HCT116 (cell line): ENCODE data around the gene DRAXIN. TPM values are rescaled to one million over a fixed set of nuclear protein-coding genes. Genes with fewer than 3 reads are reported as not detected.

Source experiments
- ATAC-seq: fragments of 200-7000 bp; cut with Tn5 transposase; 2 replicates; pipeline ENCODE4 v1.9.1; 2020; ENCODE audit warnings: mild to moderate bottlenecking, moderate library complexity
- BruUV-seq: library from RNA; stranded (reverse); fragments of 400-500 nt; replicated peaks from 2 replicates; lab custom pipeline; 2021; lab: Mats Ljungman, UMichigan
- CTCF ChIA-PET: fragments of 300-600 bp; sonication (Branson Sonifier 250); formaldehyde crosslinking; loops from one replicate; lab custom pipeline; 2021; ENCODE audit warnings: antibody characterized with exemption; lab: Charles Lee
- POLR2A ChIA-PET: fragments of 300-600, 350-600 bp; sonication (Branson Sonifier 250); formaldehyde crosslinking; loops from one replicate; lab custom pipeline; 2021; ENCODE audit warnings: antibody characterized with exemption; lab: Charles Lee
- RAD21 ChIA-PET, 2 experiments: fragments of 300-600 bp; sonication (Branson Sonifier 250); formaldehyde crosslinking; loops; one replicate each; lab custom pipeline; 2023; ENCODE audit warnings: low total read pairs in 2 of 2; ENCODE audit not compliant: uncharacterized antibody in 2 of 2, unreplicated experiment in 2 of 2, low non-redundant PET in 1 of 2; lab: Charles Lee
- DNase-seq: peaks from one replicate; pipeline ENCODE4 v3.0.0-alpha.2; 2010; ENCODE audit warnings: low read depth, low spot score
- H2AFZ ChIP-seq: fragments of 200-600 bp; shearing (Covaris generic), sonication (generic); 2 replicates; pipeline ENCODE4 v1.6.1; 2017; ENCODE audit warnings: low read depth, mixed run types, mixed read lengths, antibody characterized with exemption, low read length; ENCODE audit not compliant: poor library complexity, severe bottlenecking
- H3K27ac ChIP-seq: 2 replicates; pipeline ENCODE4 v1.5.1; 2012; ENCODE audit warnings: low read depth, low read length
- H3K27me3 ChIP-seq: fragments of 200-600 bp; sonication (generic); 2 replicates; pipeline ENCODE4 v1.6.1; 2016; ENCODE audit warnings: mixed run types, low read length, mixed read lengths; ENCODE audit not compliant: insufficient read depth
- H3K36me3 ChIP-seq, 2 experiments: fragments of 200-500 bp in 1 of 2; fragments of 200-600 bp in 1 of 2; sonication (Bioruptor generic) in 1 of 2; sonication (generic) in 1 of 2; 2 replicates each; pipeline versions ENCODE4 v1.5.1 to v1.6.1; 2014 to 2016; ENCODE audit warnings: low read length in 2 of 2, inconsistent platforms in 1 of 2, mixed read lengths in 1 of 2, mixed run types in 1 of 2; ENCODE audit not compliant: insufficient read depth in 2 of 2, control insufficient read depth in 1 of 2
- H3K4me1 ChIP-seq, 2 experiments: fragments of 200-600 bp in 1 of 2; sonication (generic) in 1 of 2; 2 replicates each; pipeline versions ENCODE4 v1.5.1 to v1.6.1; 2012 to 2017; ENCODE audit warnings: low read length in 2 of 2, inconsistent platforms in 1 of 2, mild to moderate bottlenecking in 1 of 2, mixed read lengths in 1 of 2, mixed run types in 1 of 2, moderate library complexity in 1 of 2; ENCODE audit not compliant: insufficient read depth in 2 of 2, control insufficient read depth in 1 of 2
- H3K4me2 ChIP-seq: fragments of 200-600 bp; sonication (generic); 2 replicates; pipeline ENCODE4 v1.6.1; 2017; ENCODE audit warnings: mixed run types, low read length, mixed read lengths
- H3K4me3 ChIP-seq, 2 experiments: fragments of 200-600 bp in 1 of 2; sonication (generic) in 1 of 2; replicated peaks in 1 of 2; 2 replicates each; pipeline ENCODE4 v1.5.1; 2011 to 2016; ENCODE audit warnings: low read length in 2 of 2, control low read depth in 1 of 2, low read depth in 1 of 2, mild to moderate bottlenecking in 1 of 2, mixed read lengths in 1 of 2, mixed run types in 1 of 2
- H3K79me2 ChIP-seq: fragments of 200-600 bp; sonication (generic); 2 replicates; pipeline ENCODE4 v1.6.1; 2017; ENCODE audit warnings: mild to moderate bottlenecking, mixed run types, low read length, moderate library complexity, mixed read lengths; ENCODE audit not compliant: insufficient read depth
- H3K9ac ChIP-seq: fragments of 200-600 bp; sonication (generic); 2 replicates; pipeline ENCODE4 v1.6.1; 2016; ENCODE audit warnings: low read length, mixed read lengths
- H3K9me2 ChIP-seq: fragments of 200-600 bp; sonication (generic), shearing (Covaris generic); 2 replicates; pipeline ENCODE4 v1.6.1; 2017; ENCODE audit warnings: mixed run types, mild to moderate bottlenecking, moderate library complexity; ENCODE audit not compliant: insufficient read depth
- H3K9me3 ChIP-seq, 2 experiments: fragments of 200-500 bp in 1 of 2; fragments of 200-600 bp in 1 of 2; sonication (Bioruptor generic) in 1 of 2; sonication (generic) in 1 of 2; 2 replicates each; pipeline ENCODE4 v1.6.1; 2014 to 2017; ENCODE audit warnings: low read length in 2 of 2, mixed read lengths in 2 of 2, inconsistent platforms in 1 of 2, low read depth in 1 of 2, mild to moderate bottlenecking in 1 of 2, mixed run types in 1 of 2, moderate library complexity in 1 of 2; ENCODE audit not compliant: control insufficient read depth in 1 of 2, insufficient read depth in 1 of 2
- H4K20me1 ChIP-seq: fragments of 200-600 bp; sonication (generic), shearing (Covaris generic); 2 replicates; pipeline ENCODE4 v1.6.1; 2017; ENCODE audit warnings: mixed run types, mild to moderate bottlenecking, moderate library complexity; ENCODE audit not compliant: insufficient read depth
- ELF1 ChIP-seq: IDR thresholded peaks from 2 replicates; pipeline ENCODE4 v1.6.1; 2012; ENCODE audit warnings: low read depth, borderline replicate concordance
- EZH2 ChIP-seq: fragments of 200-600 bp; sonication (generic); IDR thresholded peaks from 2 replicates; pipeline ENCODE4 v1.6.1; 2017; ENCODE audit warnings: antibody characterized with exemption, mixed run types
- FOSL1 ChIP-seq: IDR thresholded peaks from 2 replicates; pipeline ENCODE4 v1.6.1; 2012; ENCODE audit warnings: low read depth
- MAX ChIP-seq: IDR thresholded peaks from 2 replicates; pipeline ENCODE4 v1.6.1; 2012
- POLR2A ChIP-seq: IDR thresholded peaks from 2 replicates; pipeline ENCODE4 v1.7.0; 2011; ENCODE audit warnings: borderline replicate concordance; ENCODE audit not compliant: insufficient read depth, insufficient read length; ENCODE audit errors: extremely low read depth
- POLR2AphosphoS5 ChIP-seq: IDR thresholded peaks from 2 replicates; pipeline ENCODE4 v1.6.1; 2011; ENCODE audit warnings: mild to moderate bottlenecking, low read depth, low read length, moderate library complexity
- RAD21 ChIP-seq: IDR thresholded peaks from 2 replicates; pipeline ENCODE4 v1.6.1; 2012; ENCODE audit warnings: low read depth, mild to moderate bottlenecking
- SRF ChIP-seq: IDR thresholded peaks from 2 replicates; pipeline ENCODE4 v1.6.1; 2012; ENCODE audit warnings: low read depth
- TCF7L2 ChIP-seq: IDR thresholded peaks from 2 replicates; pipeline ENCODE4 v1.7.0; 2011; ENCODE audit warnings: borderline replicate concordance, inconsistent platforms; ENCODE audit not compliant: insufficient read depth, insufficient read length; ENCODE audit errors: extremely low read depth
- intact Hi-C: fragments of 100-400 bp; cut with micrococcal nuclease; formaldehyde crosslinking; loops from 2 replicates; pipeline ENCODE4 v1.10.0; 2022
- total RNA-seq: library from RNA; stranded (reverse); gene quantifications from one replicate; pipeline ENCODE4 v1.2.1, GENCODE V29; 2021; ENCODE audit not compliant: unreplicated experiment

The DRAXIN gene
- total RNA-seq, 1 experiment from 2014 or later, result 0.47 TPM

- Histone ChIP-seq H3K9ac (no peak overlapping the region), H3K79me2 (no peaks in the 10 kb centered on the region), H3K27ac (no peak overlapping the region), H4K20me1 (no peaks in the 10 kb centered on the region), H3K4me3 (no peak overlapping the region), H3K9me2 (no peaks in the 10 kb centered on the region), H3K4me2 (no peak overlapping the region), H3K27me3 (no peaks in the 10 kb centered on the region), H3K4me1 (peaks cover 0 to 7% of the 10 kb centered on the region in 2 experiments; a peak in 3 of 4 replicates), H3K9me3 (no peaks in the 10 kb centered on the region; a peak in 1 of 4 replicates), H3K36me3 (0 out of 4 replicates have a peak, but pooled peaks cover 0 to 2% of the 10 kb centered on the region in 2 experiments), H2AFZ (no peak overlapping the region)
- intact Hi-C loops, result no loop called here
- no peak for DNase-seq
- ChIA-PET RAD21 (no interaction called here), POLR2A (no interaction called here), CTCF (no interaction called here)
- no TSS peak for BruUV-seq
- TF ChIP-seq POLR2A (no peak), SRF (no peak), MAX (no peak), POLR2AphosphoS5 (no peak; the same call in 1 of the 2 replicates), ELF1 (no peak), RAD21 (no peak), TCF7L2 (no peak), FOSL1 (no peak), EZH2 (no peak)
- ATAC-seq, result no peak
Measured at GRCh38 chr1:11752359-11753088, 61.0 kb downstream of the DRAXIN start.
